ENCODE measurements around the gene MAP3K14. TPM values are rescaled to one million over a fixed set of nuclear protein-coding genes. Genes with fewer than 3 reads are reported as not detected.

The MAP3K14 gene
- total and polyA plus RNA-seq, 4 donors: 1.2 to 7.8 (median 4.2) TPM

DNA sequence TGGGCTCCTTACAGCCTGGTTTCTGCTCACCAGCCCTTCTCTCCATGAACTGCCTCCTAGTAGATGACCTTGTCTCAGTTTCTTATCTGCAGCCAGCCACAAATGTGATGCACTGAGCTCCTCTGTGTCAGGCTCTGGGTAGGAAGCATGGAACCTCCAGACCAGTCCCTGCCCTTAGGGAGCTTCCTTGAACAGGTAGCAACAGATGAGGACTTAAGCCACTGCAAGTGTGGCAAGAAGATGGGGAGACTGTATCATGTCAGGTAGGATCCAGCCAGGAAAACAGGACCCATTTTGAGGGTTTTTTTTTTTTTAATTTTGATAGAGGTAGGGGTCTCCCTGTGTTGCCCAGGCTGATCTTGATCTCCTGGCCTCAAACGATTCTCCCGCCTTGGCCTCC lies 5.3 kb upstream of the MAP3K14 start (continued):
- no peak for TF ChIP-seq FOXA2 (IDR thresholded peaks at IDR 0.05)
- no peak for TF ChIP-seq NR2F2 (IDR thresholded peaks at IDR 0.05)

DNA sequence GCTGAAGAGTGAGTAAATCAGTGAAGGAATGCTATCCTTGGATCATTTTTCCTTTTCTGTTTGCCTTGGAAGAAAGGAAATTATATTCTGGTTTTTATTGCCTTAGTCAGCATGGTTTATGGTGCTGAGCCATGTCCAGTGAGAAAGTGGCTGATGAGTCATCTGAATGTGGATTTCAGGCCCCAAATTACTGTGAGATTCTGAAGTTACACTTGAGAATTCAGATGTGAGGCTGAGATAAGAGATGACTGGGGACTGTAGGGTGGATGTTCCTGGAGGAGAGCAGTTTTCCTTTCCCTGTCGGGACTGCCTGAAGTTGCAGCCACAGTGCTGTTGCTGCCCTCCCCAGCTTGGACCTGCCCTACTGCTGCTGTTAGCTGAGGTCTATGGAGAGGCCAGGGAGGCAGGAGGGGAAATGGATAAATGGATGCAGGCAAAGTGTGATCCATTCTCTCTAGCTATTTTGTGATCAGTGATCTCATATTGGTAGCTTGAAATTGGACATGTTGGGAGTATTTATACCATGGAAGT lies 4.2 kb upstream of the MAP3K14 start:
- Histone ChIP-seq H3K9me3 (ENCODE audit: control insufficient read depth in 4 of 4, low read length in 3 of 4) (no peaks in the 10 kb centered on the region), H3K9ac (ENCODE audit: low read depth in 1 of 2, low read length in 2 of 2) (no peak overlapping the region), H3K27me3 (ENCODE audit: control insufficient read depth in 4 of 4, insufficient read depth in 4 of 4, low read length in 3 of 4) (no peaks in the 10 kb centered on the region), H3K36me3 (ENCODE audit: control insufficient read depth in 4 of 4, insufficient read depth in 3 of 4, low read depth in 1 of 4, low read length in 3 of 4) (no peaks in the 10 kb centered on the region), H3K4me1 (ENCODE audit: control insufficient read depth in 4 of 4, insufficient read depth in 4 of 4, low read length in 3 of 4) (peaks cover 0 to 10% (median 4%) of the 10 kb centered on the region in 4 donors), H3K4me3 (ENCODE audit: low read depth in 1 of 3, low read length in 3 of 3) (no peak overlapping the region), H3K27ac (ENCODE audit: low read depth in 1 of 2, low read length in 2 of 2) (no peak overlapping the region)
- TF ChIP-seq, protein P1, sequence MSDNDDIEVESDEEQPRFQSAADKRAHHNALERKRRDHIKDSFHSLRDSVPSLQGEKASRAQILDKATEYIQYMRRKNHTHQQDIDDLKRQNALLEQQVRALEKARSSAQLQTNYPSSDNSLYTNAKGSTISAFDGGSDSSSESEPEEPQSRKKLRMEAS (IDR thresholded peaks at IDR 0.05): no peak
- TF ChIP-seq, protein P2, sequence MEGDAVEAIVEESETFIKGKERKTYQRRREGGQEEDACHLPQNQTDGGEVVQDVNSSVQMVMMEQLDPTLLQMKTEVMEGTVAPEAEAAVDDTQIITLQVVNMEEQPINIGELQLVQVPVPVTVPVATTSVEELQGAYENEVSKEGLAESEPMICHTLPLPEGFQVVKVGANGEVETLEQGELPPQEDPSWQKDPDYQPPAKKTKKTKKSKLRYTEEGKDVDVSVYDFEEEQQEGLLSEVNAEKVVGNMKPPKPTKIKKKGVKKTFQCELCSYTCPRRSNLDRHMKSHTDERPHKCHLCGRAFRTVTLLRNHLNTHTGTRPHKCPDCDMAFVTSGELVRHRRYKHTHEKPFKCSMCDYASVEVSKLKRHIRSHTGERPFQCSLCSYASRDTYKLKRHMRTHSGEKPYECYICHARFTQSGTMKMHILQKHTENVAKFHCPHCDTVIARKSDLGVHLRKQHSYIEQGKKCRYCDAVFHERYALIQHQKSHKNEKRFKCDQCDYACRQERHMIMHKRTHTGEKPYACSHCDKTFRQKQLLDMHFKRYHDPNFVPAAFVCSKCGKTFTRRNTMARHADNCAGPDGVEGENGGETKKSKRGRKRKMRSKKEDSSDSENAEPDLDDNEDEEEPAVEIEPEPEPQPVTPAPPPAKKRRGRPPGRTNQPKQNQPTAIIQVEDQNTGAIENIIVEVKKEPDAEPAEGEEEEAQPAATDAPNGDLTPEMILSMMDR (IDR thresholded peaks at IDR 0.05; ENCODE audit: low read depth, low read length, missing input control): no peak
- no peak for TF ChIP-seq NR2F2 (IDR thresholded peaks at IDR 0.05)
- no peak for TF ChIP-seq HNF4A (conservative IDR thresholded peaks at IDR 0.05)
- no peak for TF ChIP-seq RXRA (IDR thresholded peaks at IDR 0.05)
- TF ChIP-seq, protein P3, sequence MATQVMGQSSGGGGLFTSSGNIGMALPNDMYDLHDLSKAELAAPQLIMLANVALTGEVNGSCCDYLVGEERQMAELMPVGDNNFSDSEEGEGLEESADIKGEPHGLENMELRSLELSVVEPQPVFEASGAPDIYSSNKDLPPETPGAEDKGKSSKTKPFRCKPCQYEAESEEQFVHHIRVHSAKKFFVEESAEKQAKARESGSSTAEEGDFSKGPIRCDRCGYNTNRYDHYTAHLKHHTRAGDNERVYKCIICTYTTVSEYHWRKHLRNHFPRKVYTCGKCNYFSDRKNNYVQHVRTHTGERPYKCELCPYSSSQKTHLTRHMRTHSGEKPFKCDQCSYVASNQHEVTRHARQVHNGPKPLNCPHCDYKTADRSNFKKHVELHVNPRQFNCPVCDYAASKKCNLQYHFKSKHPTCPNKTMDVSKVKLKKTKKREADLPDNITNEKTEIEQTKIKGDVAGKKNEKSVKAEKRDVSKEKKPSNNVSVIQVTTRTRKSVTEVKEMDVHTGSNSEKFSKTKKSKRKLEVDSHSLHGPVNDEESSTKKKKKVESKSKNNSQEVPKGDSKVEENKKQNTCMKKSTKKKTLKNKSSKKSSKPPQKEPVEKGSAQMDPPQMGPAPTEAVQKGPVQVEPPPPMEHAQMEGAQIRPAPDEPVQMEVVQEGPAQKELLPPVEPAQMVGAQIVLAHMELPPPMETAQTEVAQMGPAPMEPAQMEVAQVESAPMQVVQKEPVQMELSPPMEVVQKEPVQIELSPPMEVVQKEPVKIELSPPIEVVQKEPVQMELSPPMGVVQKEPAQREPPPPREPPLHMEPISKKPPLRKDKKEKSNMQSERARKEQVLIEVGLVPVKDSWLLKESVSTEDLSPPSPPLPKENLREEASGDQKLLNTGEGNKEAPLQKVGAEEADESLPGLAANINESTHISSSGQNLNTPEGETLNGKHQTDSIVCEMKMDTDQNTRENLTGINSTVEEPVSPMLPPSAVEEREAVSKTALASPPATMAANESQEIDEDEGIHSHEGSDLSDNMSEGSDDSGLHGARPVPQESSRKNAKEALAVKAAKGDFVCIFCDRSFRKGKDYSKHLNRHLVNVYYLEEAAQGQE (IDR thresholded peaks at IDR 0.05): no peak
- TF ChIP-seq YY1 (IDR thresholded peaks at IDR 0.05): no peak
- no peak for TF ChIP-seq GABPA (IDR thresholded peaks at IDR 0.05 in 1 of 2, conservative IDR thresholded peaks at IDR 0.05 in 1 of 2)
- DNase-seq (ENCODE audit: low spot score): no peak
- 57% methylated on average over 1 of the region's 1 CpG for WGBS

DNA sequence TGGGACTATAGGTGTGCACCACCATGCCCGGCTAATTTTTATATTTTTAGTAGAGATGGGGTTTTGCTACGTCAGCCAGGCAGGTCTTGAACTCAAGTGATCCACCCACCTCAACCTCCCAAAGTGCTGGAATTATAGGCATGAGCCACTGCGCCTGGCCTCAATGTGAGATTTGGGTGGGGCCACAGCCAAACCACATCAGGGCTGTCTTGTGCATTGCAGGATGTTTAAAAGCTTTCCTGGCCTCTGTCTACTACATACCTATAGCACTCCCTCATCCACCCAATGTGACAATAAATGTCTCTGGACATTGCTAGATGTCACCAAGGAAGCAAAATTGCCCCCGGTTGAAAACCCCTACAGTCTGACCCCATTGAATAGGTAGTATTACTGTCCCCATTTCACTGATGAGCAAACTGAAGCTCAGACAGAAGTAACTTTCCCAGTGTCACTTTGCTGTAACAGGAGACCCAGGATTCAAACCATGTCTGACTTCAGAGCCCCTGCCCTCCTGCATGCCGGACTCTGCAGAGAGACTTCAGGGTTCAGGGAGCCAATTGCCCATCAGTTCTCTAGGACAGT lies 3.6 kb upstream of the MAP3K14 start:
- H3K36me3 ChIP-seq (ENCODE audit: control insufficient read depth in 4 of 4, insufficient read depth in 3 of 4, low read depth in 1 of 4, low read length in 3 of 4): no peaks in the 10 kb centered on the region
- no peak overlapping the region for H3K27ac ChIP-seq (ENCODE audit: low read depth in 1 of 2, low read length in 2 of 2)
- H3K4me1 ChIP-seq (ENCODE audit: control insufficient read depth in 4 of 4, insufficient read depth in 4 of 4, low read length in 3 of 4): peaks cover 0 to 15% (median 6%) of the 10 kb centered on the region in 4 donors
- H3K9me3 ChIP-seq (ENCODE audit: control insufficient read depth in 4 of 4, low read length in 3 of 4): no peaks in the 10 kb centered on the region
- H3K9ac ChIP-seq (ENCODE audit: low read depth in 1 of 2, low read length in 2 of 2): no peak overlapping the region
- 83% methylated on average over 5 of the region's 5 CpGs for WGBS
- no peaks in the 10 kb centered on the region for H3K27me3 ChIP-seq (ENCODE audit: control insufficient read depth in 4 of 4, insufficient read depth in 4 of 4, low read length in 3 of 4)
- no peak for DNase-seq (ENCODE audit: low spot score)
- no peak overlapping the region for H3K4me3 ChIP-seq (ENCODE audit: low read depth in 1 of 3, low read length in 3 of 3)
- TF ChIP-seq SP1 (IDR thresholded peaks at IDR 0.05) (no peak), NR2F2 (IDR thresholded peaks at IDR 0.05) (no peak), TAF1 (conservative IDR thresholded peaks at IDR 0.05) (no peak), GABPA (IDR thresholded peaks at IDR 0.05 in 1 of 2, conservative IDR thresholded peaks at IDR 0.05 in 1 of 2) (no peak), HNF4A (conservative IDR thresholded peaks at IDR 0.05) (no peak), EGR1 (IDR thresholded peaks at IDR 0.05; ENCODE audit: low read depth in 2 of 2) (no peak), FOXA2 (IDR thresholded peaks at IDR 0.05) (no peak), RAD21 (IDR thresholded peaks at IDR 0.05) (no peak), FOXA1 (IDR thresholded peaks at IDR 0.05) (no peak), RXRA (IDR thresholded peaks at IDR 0.05) (no peak), YY1 (IDR thresholded peaks at IDR 0.05) (no peak)
- TF ChIP-seq, protein P4, sequence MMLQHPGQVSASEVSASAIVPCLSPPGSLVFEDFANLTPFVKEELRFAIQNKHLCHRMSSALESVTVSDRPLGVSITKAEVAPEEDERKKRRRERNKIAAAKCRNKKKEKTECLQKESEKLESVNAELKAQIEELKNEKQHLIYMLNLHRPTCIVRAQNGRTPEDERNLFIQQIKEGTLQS (IDR thresholded peaks at IDR 0.05): no peak
- TF ChIP-seq, protein P3 (IDR thresholded peaks at IDR 0.05): no peak
- TF ChIP-seq, protein P1 (IDR thresholded peaks at IDR 0.05): no peak
- TF ChIP-seq, protein P2 (IDR thresholded peaks at IDR 0.05; ENCODE audit: low read depth, low read length, missing input control): no peak

Measured in liver (tissue), 9 donors.